Retinal pigment epithelial cell (primary cell): ENCODE data around the gene ZDHHC5.

Experiments used
- DNase-seq: peaks from one replicate; pipeline ENCODE4 v3.0.0-alpha.2; 2010; ENCODE audit warnings: low read depth
- H3K4me3 ChIP-seq: 2 replicates; pipeline ENCODE4 v1.5.1; 2011; ENCODE audit warnings: mild to moderate bottlenecking, low read length, control low read depth, moderate library complexity
- CTCF ChIP-seq: conservative IDR thresholded peaks from 2 replicates; pipeline ENCODE4 v1.5.1; 2011; ENCODE audit warnings: low read depth, low read length, control low read depth, inconsistent platforms

ZDHHC5 gene

GRCh38 chr11:57656885-57657193 is 11.1 kb upstream of the ZDHHC5 start:
- H3K4me3 ChIP-seq = peak overlapping the region; percentile 71
- TF ChIP-seq CTCF = no peak

GRCh38 chr11:57657194-57658022 is 10.5 kb upstream of the ZDHHC5 start, which contains the start of gene CLP1:
CLP1 (plus strand) TSS chr11:57657762; CDS start chr11:57659477, 1,715 bp downstream.
- H3K4me3 ChIP-seq = peak within 1 kb of the TSS; percentile 71
- no peak for TF ChIP-seq CTCF
- peak; percentile 96 for DNase-seq

More at GRCh38 chr11:57656885-57657193, 11.1 kb upstream of the ZDHHC5 start:
- DNase-seq = no peak

GRCh38 chr11:57658023-57658361 is 9.9 kb upstream of the ZDHHC5 start:
- H3K4me3 ChIP-seq = peak overlapping the region; percentile 71
- no peak for DNase-seq
- no peak for TF ChIP-seq CTCF

- no peak for DNase-seq
- no peak overlapping the region for H3K4me3 ChIP-seq
- no peak for TF ChIP-seq CTCF
Observed at GRCh38 chr11:57659669-57660068, 8.2 kb upstream of the ZDHHC5 start.

- TF ChIP-seq CTCF = no peak
- DNase-seq = no peak
- no peak overlapping the region for H3K4me3 ChIP-seq
Observed at GRCh38 chr11:57662893-57663292, 5.0 kb upstream of the ZDHHC5 start.

GRCh38 chr11:57663975-57664374 is 3.9 kb upstream of the ZDHHC5 start:
- TF ChIP-seq CTCF = no peak
- DNase-seq = no peak
- H3K4me3 ChIP-seq = no peak overlapping the region

- peak overlapping the region; percentile 92 for H3K4me3 ChIP-seq
- TF ChIP-seq CTCF = no peak
- DNase-seq = peak; percentile 97
Observed at GRCh38 chr11:57667117-57667735, 688 bp upstream of the ZDHHC5 start.
